CD14-positive monocyte (primary cell): ENCODE data around the gene CENPP. TPM values are rescaled to one million over a fixed set of nuclear protein-coding genes. Genes with fewer than 3 reads are reported as not detected.
A peak's percentile ranks its signal among the peaks of the same experiment; 100 is the strongest.

Experiments
- DNase-seq, 3 donors: peaks; one replicate each; pipeline ENCODE4 v3.0.0-alpha.2; 2011 to 2022
- H2AFZ ChIP-seq: 2 replicates; pipeline ENCODE4 v1.6.0; 2012; ENCODE audit warnings: mild to moderate bottlenecking, low read depth, low read length, inconsistent platforms; ENCODE audit not compliant: insufficient read depth, poor library complexity, severe bottlenecking
- H3K27ac ChIP-seq, 2 donors: 1 replicate in 1 of 2; 2 replicates in 1 of 2; pipeline ENCODE4 v1.5.1; 2012 to 2013; ENCODE audit warnings: low read length in 2 of 2, control low read depth in 1 of 2, inconsistent platforms in 1 of 2, low read depth in 1 of 2, mild to moderate bottlenecking in 1 of 2
- H3K27me3 ChIP-seq, 2 donors: one replicate each; pipeline versions ENCODE4 v1.6.0 to v1.6.1; 2011 to 2013; ENCODE audit warnings: low read length in 2 of 2; ENCODE audit not compliant: control insufficient read depth in 2 of 2, insufficient read depth in 2 of 2
- H3K36me3 ChIP-seq, 2 donors: replicated peaks in 1 of 2; 1 replicate in 1 of 2; 2 replicates in 1 of 2; pipeline versions ENCODE4 v1.5.1 to v1.6.1; 2012 to 2013; ENCODE audit warnings: low read length in 2 of 2, control low read depth in 1 of 2, inconsistent platforms in 1 of 2, mild to moderate bottlenecking in 1 of 2; ENCODE audit not compliant: insufficient read depth in 2 of 2, control insufficient read depth in 1 of 2
- H3K4me1 ChIP-seq, 2 donors: 1 replicate in 1 of 2; 2 replicates in 1 of 2; pipeline versions ENCODE4 v1.5.1 to v1.6.1; 2012 to 2013; ENCODE audit warnings: low read length in 2 of 2, control low read depth in 1 of 2, inconsistent platforms in 1 of 2, mild to moderate bottlenecking in 1 of 2, moderate library complexity in 1 of 2; ENCODE audit not compliant: insufficient read depth in 2 of 2, control insufficient read depth in 1 of 2
- H3K4me2 ChIP-seq: replicated peaks from 2 replicates; pipeline ENCODE3; 2012; ENCODE audit warnings: low read length, moderate library complexity, mild to moderate bottlenecking; ENCODE audit not compliant: poor library complexity, severe bottlenecking; ENCODE audit errors: extremely low read depth
- H3K4me3 ChIP-seq, 3 experiments: fragments of 200-600 bp in 1 of 3; sonication (generic) in 1 of 3; replicated peaks in 1 of 3; 1 replicate in 2 of 3; 2 replicates in 1 of 3; pipeline ENCODE4 v1.5.1; 2011 to 2013; ENCODE audit warnings: low read length in 3 of 3, mild to moderate bottlenecking in 3 of 3, control low read depth in 2 of 3, low read depth in 2 of 3, inconsistent platforms in 1 of 3, moderate library complexity in 1 of 3
- H3K79me2 ChIP-seq: 2 replicates; pipeline ENCODE4 v1.6.0; 2012; ENCODE audit warnings: mild to moderate bottlenecking, control low read depth, inconsistent platforms, low read length, moderate library complexity; ENCODE audit not compliant: insufficient read depth
- H3K9ac ChIP-seq: 2 replicates; pipeline ENCODE4 v1.6.0; 2017; ENCODE audit warnings: low read length, mild to moderate bottlenecking; ENCODE audit not compliant: insufficient read depth, poor library complexity, severe bottlenecking
- H3K9me3 ChIP-seq, 2 donors: replicated peaks in 1 of 2; 1 replicate in 1 of 2; 2 replicates in 1 of 2; pipeline versions ENCODE4 v1.5.1 to v1.6.1; 2012 to 2013; ENCODE audit warnings: low read length in 2 of 2, control low read depth in 1 of 2; ENCODE audit not compliant: control insufficient read depth in 1 of 2, insufficient read depth in 1 of 2
- H4K20me1 ChIP-seq: 2 replicates; pipeline ENCODE4 v1.6.0; 2012; ENCODE audit warnings: mild to moderate bottlenecking, low read length, control low read depth, moderate library complexity; ENCODE audit not compliant: insufficient read depth
- H3K27ac Mint-ChIP-seq, 7 donors: one replicate each; pipeline ENCODE4 v1.8.0; 2020; ENCODE audit warnings: mild to moderate bottlenecking in 7 of 7, mixed read lengths in 7 of 7, moderate library complexity in 6 of 7, inconsistent platforms in 2 of 7
- H3K27me3 Mint-ChIP-seq, 3 donors: one replicate each; pipeline ENCODE4 v1.8.0; 2021 to 2022; ENCODE audit warnings: low read depth in 3 of 3, mild to moderate bottlenecking in 3 of 3, mixed read lengths in 3 of 3, moderate library complexity in 3 of 3, inconsistent platforms in 1 of 3
- H3K36me3 Mint-ChIP-seq, 2 donors: one replicate each; pipeline ENCODE4 v1.8.0; 2020; ENCODE audit warnings: mixed read lengths in 2 of 2, inconsistent platforms in 1 of 2, mild to moderate bottlenecking in 1 of 2
- H3K4me1 Mint-ChIP-seq: one replicate; pipeline ENCODE4 v1.8.0; 2020; ENCODE audit warnings: mild to moderate bottlenecking, mixed read lengths
- H3K4me3 Mint-ChIP-seq, 2 donors: one replicate each; pipeline ENCODE4 v1.8.0; 2020; ENCODE audit warnings: mild to moderate bottlenecking in 2 of 2, mixed read lengths in 2 of 2, moderate library complexity in 1 of 2
- H3K9me3 Mint-ChIP-seq, 7 donors: one replicate each; pipeline ENCODE4 v1.8.0; 2020 to 2022; ENCODE audit warnings: mixed read lengths in 7 of 7, mild to moderate bottlenecking in 6 of 7, moderate library complexity in 6 of 7, inconsistent platforms in 2 of 7
- CTCF ChIP-seq: fragments of 200-600 bp; IDR thresholded peaks from one replicate; pipeline ENCODE4 v1.8.0; 2022; ENCODE audit warnings: antibody characterized with exemption, mild to moderate bottlenecking
- WGBS: methylation state at CpG from one replicate; pipeline ENCODE4 v1.1.5; 2013; ENCODE audit warnings: missing lambda C conversion rate; ENCODE audit not compliant: insufficient coverage; 5-methylcytosine and 5-hydroxymethylcytosine counted together
- intact Hi-C, 2 donors: fragments of 100-400 bp; cut with micrococcal nuclease; formaldehyde crosslinking; loops; one replicate each; pipeline versions ENCODE4 v1.15.0 to v1.15.1; 2023
- polyA plus RNA-seq, 3 donors: library from polyadenylated mRNA; depleted of rRNA in 1 of 3; unstranded in 2 of 3; stranded (reverse) in 1 of 3; fragments of 300-500 nt in 2 of 3; fragments of >200 nt in 1 of 3; fragmentation: Illumina TruSeq in 2 of 3; gene quantifications; 1 replicate in 2 of 3; 2 replicates in 1 of 3; pipeline ENCODE4 v1.2.3, GENCODE V29; 2012 to 2021
- small RNA-seq: library from RNA; depleted of rRNA; stranded (forward); fragments of <200 nt; gene quantifications from one replicate; pipeline ENCODE3, GENCODE V24; 2012; ENCODE audit warnings: low read depth; ENCODE audit not compliant: insufficient read length

CENPP gene
- polyA plus RNA-seq, 3 donors, result 0.50 to 1.1 (median 1.1) TPM

DNA sequence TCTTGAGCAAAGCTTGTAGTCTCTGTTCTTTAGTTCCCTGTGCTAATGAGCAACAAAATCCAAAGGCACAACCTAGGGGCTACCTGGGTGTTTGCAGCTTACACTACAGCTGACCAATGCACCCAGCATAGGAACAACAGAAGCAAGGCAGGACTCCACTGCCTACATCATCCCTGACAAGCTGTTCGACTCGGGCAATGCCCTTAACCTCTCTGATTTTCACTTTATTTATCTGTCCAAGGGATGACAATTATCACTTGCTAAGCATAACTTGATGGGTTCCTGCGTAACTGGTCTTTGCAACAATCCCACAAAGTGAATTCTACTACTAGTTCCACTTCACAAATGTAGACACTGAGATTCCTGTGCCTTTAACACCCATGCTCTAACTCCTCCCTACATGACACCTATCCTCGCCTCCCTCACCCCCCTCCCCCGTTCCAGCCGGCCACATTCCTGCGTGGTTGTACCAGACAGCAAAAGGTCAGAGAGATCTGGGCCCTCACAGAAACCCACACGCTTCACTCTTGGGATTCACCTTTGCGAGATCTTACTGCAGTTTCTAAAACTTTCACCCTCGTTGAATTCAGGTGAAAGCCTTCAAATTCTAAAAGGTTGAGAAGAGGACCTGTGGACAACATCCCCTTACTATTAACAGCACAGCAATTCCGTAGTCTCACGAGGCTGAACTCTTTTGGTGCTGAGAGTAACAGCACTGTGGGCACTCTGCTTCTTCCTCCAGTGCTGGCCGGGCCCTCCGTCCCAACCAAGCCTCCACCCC, 343.2 kb downstream of the CENPP start:
- H3K27ac ChIP-seq, result peak overlapping the region in 1 of 2 donors; percentile 98
- Mint-ChIP-seq H3K36me3 (peaks cover 17 to 24% of the 10 kb centered on the region in 2 donors), H3K27me3 (peaks cover 0 to 1% (median 0%) of the 10 kb centered on the region in 3 donors), H3K4me1 (peaks cover 29% of the 10 kb centered on the region), H3K9me3 (peaks cover 0 to 2% (median 0%) of the 10 kb centered on the region in 7 donors), H3K4me3 (peak overlapping the region; percentile 89 to 92), H3K27ac (peak overlapping the region; percentile 76 to 97 (median 92))
- H2AFZ ChIP-seq, result peak overlapping the region; percentile 96
- no peak for TF ChIP-seq CTCF
- DNase-seq, result peak in 1 of 3 donors; percentile 5
- peaks cover 8 to 26% of the 10 kb centered on the region in 2 donors for H3K36me3 ChIP-seq
- peaks cover 12% of the 10 kb centered on the region for H4K20me1 ChIP-seq
- H3K79me2 ChIP-seq, result peaks cover 72% of the 10 kb centered on the region
- peak overlapping the region; percentile 97 for H3K4me2 ChIP-seq
- intact Hi-C loops, result no loop called here
- no peaks in the 10 kb centered on the region for H3K27me3 ChIP-seq
- peak overlapping the region; percentile 67 to 97 (median 69) for H3K4me3 ChIP-seq
- H3K9ac ChIP-seq, result peak overlapping the region; percentile 84
- peaks cover 13 to 23% of the 10 kb centered on the region in 2 donors for H3K4me1 ChIP-seq
- 30% methylated on average over 13 of the region's 14 CpGs for WGBS
- no peaks in the 10 kb centered on the region for H3K9me3 ChIP-seq

DNA sequence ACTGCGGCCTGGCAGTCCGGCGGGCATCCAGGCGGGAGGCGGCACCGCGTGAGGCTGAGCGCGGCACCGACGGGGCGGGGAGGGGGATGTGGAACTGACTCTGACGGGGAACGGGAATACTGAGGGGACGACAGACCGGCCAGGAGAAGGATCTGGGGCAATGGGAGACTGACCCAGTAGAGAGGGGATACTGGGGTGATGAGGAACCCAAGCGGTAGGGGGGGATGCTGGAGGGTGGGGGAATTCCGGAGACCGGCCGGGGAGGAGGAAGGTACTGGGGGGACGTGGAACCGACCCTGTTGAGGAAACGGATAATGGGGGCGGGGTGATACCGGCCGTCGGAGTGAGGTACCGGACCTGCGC, 343.8 kb downstream of the CENPP start:
- Mint-ChIP-seq H3K9me3 (peaks cover 0 to 2% (median 0%) of the 10 kb centered on the region in 7 donors), H3K4me3 (peak overlapping the region; percentile 89 to 92), H3K4me1 (peaks cover 29% of the 10 kb centered on the region), H3K27ac (peak overlapping the region; percentile 76 to 97 (median 92)), H3K27me3 (peaks cover 0 to 1% (median 0%) of the 10 kb centered on the region in 3 donors), H3K36me3 (peaks cover 17 to 22% of the 10 kb centered on the region in 2 donors)
- Histone ChIP-seq H3K27me3 (no peaks in the 10 kb centered on the region), H3K4me3 (peak overlapping the region; percentile 67 to 97 (median 69)), H3K27ac (peak overlapping the region; percentile 39 to 98), H3K9ac (peak overlapping the region; percentile 84), H3K9me3 (no peaks in the 10 kb centered on the region), H4K20me1 (peaks cover 8% of the 10 kb centered on the region), H3K4me2 (peak overlapping the region; percentile 97), H2AFZ (peak overlapping the region; percentile 96), H3K36me3 (peaks cover 8 to 21% of the 10 kb centered on the region in 2 donors), H3K4me1 (peaks cover 13 to 23% of the 10 kb centered on the region in 2 donors), H3K79me2 (peaks cover 66% of the 10 kb centered on the region)
- intact Hi-C loops, result no loop called here
- TF ChIP-seq CTCF, result no peak
- WGBS, result 1% methylated on average over 29 of the region's 29 CpGs
- DNase-seq, result peak; percentile 25 to 70 (median 49)

Small RNA genes within 50 kb of the gene (small RNA-seq; reads per million reads assigned to genes)
- gene AL157827.1 (not detected), gene MIR3651 (not detected), gene MIR4670 (not detected), gene SNORA84 (74.2 reads per million, percentile 95 among the genes with 10 or more reads in this experiment)

Other genes starting within 250 kb of the CENPP start
- 10 to 100 TPM; 37.4 to 92.4 (median 80.0) TPM for gene SPTLC1, start 210.5 kb upstream of the CENPP start, polyA plus RNA-seq
- gene IARS1, start 32.3 kb upstream of the CENPP start, polyA plus RNA-seq, result 10 to 100 TPM in 2 of 3 donors, 1 to 10 TPM in 1; 7.1 to 24.2 (median 22.8) TPM
- gene NOL8, start 603 bp upstream of the CENPP start, polyA plus RNA-seq, result 10 to 100 TPM in 1 of 3 donors, 1 to 10 TPM in 2; 2.9 to 22.0 (median 8.8) TPM
- gene OGN, start 78.6 kb downstream of the CENPP start, polyA plus RNA-seq, result not detected
- not detected for gene OMD, start 98.5 kb downstream of the CENPP start, polyA plus RNA-seq
- not detected for gene ASPN, start 156.6 kb downstream of the CENPP start, polyA plus RNA-seq
- gene ECM2, start 210.0 kb downstream of the CENPP start, polyA plus RNA-seq, result under 1 TPM in 1 of 3 donors, not detected in 2; 0.15 TPM